ENCODE measurements around the gene HOMER2. TPM values are rescaled to one million over a fixed set of nuclear protein-coding genes. Genes with fewer than 3 reads are reported as not detected.

Gene HOMER2
- total RNA-seq, 1 experiment from 2014 or later, result 22.6 TPM

DNA sequence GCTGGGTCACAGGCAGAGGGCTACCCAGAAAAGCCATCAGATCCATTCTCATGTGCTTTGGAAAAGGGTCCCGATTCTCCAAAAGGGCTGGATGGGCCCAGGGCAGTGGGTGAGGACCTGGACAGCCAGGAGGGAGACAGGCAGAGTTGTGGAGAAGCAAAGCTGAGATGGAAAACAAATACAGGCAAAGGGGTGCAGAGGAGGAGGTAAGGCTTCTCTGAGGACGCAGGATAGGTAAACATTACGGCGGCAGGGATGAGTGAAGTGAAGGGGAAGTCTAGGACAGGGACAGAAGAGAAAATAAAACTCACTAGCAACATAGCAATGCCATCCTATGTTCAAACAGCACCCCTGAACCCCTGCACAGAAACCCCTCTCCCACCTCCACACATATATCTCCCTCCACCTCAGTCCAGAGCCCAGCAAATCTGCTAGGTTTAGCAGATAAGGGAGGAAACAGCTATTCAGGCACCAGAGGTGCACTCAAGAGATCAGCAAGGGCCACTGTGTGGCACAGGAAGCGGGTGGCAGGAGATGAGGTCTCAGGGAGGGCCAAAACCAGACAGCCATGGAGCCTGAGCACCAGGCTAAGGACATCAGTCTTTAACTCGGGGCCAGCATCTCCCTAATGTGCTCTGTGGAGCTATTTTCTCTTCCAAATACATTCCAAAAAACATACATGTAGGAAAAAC lies 51.3 kb downstream of the HOMER2 start:
- no peaks in the 10 kb centered on the region for H3K4me1 ChIP-seq (ENCODE audit: insufficient read depth, low read length)
- no peaks in the 10 kb centered on the region for H3K9me2 ChIP-seq (replicated peaks; ENCODE audit: low read length)
- ATAC-seq (no peak), DNase-seq (no peak)
- intact Hi-C loops (cut with micrococcal nuclease), result no loop called here
- H3K27me3 ChIP-seq (ENCODE audit: low read length), result no peaks in the 10 kb centered on the region
- no peaks in the 10 kb centered on the region for H4K20me1 ChIP-seq (ENCODE audit: low read length)
- H3K4me3 ChIP-seq (ENCODE audit: low read length), result no peak overlapping the region
- no peaks in the 10 kb centered on the region for H3F3A ChIP-seq (ENCODE audit: low read length, unreplicated experiment)
- H3K27ac ChIP-seq (ENCODE audit: low read length), result no peak overlapping the region
- no peaks in the 10 kb centered on the region for H3K9me3 ChIP-seq (ENCODE audit: low read length)
- TF ChIP-seq, protein P1, sequence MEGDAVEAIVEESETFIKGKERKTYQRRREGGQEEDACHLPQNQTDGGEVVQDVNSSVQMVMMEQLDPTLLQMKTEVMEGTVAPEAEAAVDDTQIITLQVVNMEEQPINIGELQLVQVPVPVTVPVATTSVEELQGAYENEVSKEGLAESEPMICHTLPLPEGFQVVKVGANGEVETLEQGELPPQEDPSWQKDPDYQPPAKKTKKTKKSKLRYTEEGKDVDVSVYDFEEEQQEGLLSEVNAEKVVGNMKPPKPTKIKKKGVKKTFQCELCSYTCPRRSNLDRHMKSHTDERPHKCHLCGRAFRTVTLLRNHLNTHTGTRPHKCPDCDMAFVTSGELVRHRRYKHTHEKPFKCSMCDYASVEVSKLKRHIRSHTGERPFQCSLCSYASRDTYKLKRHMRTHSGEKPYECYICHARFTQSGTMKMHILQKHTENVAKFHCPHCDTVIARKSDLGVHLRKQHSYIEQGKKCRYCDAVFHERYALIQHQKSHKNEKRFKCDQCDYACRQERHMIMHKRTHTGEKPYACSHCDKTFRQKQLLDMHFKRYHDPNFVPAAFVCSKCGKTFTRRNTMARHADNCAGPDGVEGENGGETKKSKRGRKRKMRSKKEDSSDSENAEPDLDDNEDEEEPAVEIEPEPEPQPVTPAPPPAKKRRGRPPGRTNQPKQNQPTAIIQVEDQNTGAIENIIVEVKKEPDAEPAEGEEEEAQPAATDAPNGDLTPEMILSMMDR (conservative IDR thresholded peaks at IDR 0.05; ENCODE audit: low read depth, low read length), result no peak
- TF ChIP-seq EZH2phosphoT487 (IDR thresholded peaks at IDR 0.05; ENCODE audit: borderline replicate concordance, low read length) (no peak), EZH2 (IDR thresholded peaks at IDR 0.05; ENCODE audit: low read length, unreplicated experiment) (no peak)
- H3K4me2 ChIP-seq (ENCODE audit: low read length), result no peak overlapping the region
- H3K79me2 ChIP-seq (ENCODE audit: low read length), result no peaks in the 10 kb centered on the region
- CTCF ChIA-PET, result no interaction called here
- H2AFZ ChIP-seq (ENCODE audit: low read length), result no peak overlapping the region
- no TSS peak for BruUV-seq (replicated peaks)
- POLR2A ChIA-PET (ENCODE audit: unreplicated experiment), result no interaction called here
- H3K36me3 ChIP-seq (ENCODE audit: low read depth, low read length), result no peaks in the 10 kb centered on the region
- H3K9ac ChIP-seq (ENCODE audit: low read length), result no peak overlapping the region

DNA sequence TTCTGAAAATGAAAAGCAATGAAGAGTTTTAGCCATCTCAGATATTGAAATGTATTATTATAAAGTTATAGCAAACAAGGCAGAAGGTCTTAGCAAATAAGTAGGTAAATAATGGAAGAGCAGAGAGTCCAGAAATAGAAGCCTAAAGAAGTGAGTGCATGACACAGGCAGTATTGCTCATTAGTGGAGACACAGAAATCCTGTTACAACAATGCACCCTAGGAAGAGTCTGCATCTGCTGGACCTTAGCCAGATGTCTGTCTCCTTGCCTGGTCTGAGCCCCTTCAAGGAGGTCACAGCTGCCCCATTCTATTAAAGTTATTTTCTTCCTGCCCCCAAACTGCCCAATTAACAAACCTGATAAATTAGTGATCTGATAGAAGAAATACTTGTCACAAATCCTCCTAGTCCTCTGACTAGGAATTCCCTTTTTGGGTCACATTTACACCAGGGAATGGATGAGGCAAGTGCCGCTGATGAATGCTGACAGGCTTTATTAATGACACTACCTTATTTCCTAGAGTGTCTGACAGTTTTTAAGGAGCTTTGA lies 51.9 kb downstream of the HOMER2 start:
- H3F3A ChIP-seq (ENCODE audit: low read length, unreplicated experiment), result no peaks in the 10 kb centered on the region
- H3K9ac ChIP-seq (ENCODE audit: low read length), result no peak overlapping the region
- H2AFZ ChIP-seq (ENCODE audit: low read length), result no peak overlapping the region
- no peaks in the 10 kb centered on the region for H3K9me2 ChIP-seq (replicated peaks; ENCODE audit: low read length)
- TF ChIP-seq EZH2phosphoT487 (IDR thresholded peaks at IDR 0.05; ENCODE audit: borderline replicate concordance, low read length) (no peak), EZH2 (IDR thresholded peaks at IDR 0.05; ENCODE audit: low read length, unreplicated experiment) (no peak)
- TF ChIP-seq, protein P1 (conservative IDR thresholded peaks at IDR 0.05; ENCODE audit: low read depth, low read length), result no peak
- no TSS peak for BruUV-seq (replicated peaks)
- ChIA-PET POLR2A (ENCODE audit: unreplicated experiment) (no interaction called here), CTCF (no interaction called here)
- no peaks in the 10 kb centered on the region for H3K27me3 ChIP-seq (ENCODE audit: low read length)
- ATAC-seq, result no peak
- H3K4me2 ChIP-seq (ENCODE audit: low read length), result no peak overlapping the region
- H3K79me2 ChIP-seq (ENCODE audit: low read length), result no peaks in the 10 kb centered on the region
- intact Hi-C loops (cut with micrococcal nuclease), result no loop called here
- no peak for DNase-seq
- no peaks in the 10 kb centered on the region for H3K36me3 ChIP-seq (ENCODE audit: low read depth, low read length)
- H3K27ac ChIP-seq (ENCODE audit: low read length), result no peak overlapping the region
- no peak overlapping the region for H3K4me3 ChIP-seq (ENCODE audit: low read length)
- H3K4me1 ChIP-seq (ENCODE audit: insufficient read depth, low read length), result no peaks in the 10 kb centered on the region
- H4K20me1 ChIP-seq (ENCODE audit: low read length), result no peaks in the 10 kb centered on the region
- no peaks in the 10 kb centered on the region for H3K9me3 ChIP-seq (ENCODE audit: low read length)

DNA sequence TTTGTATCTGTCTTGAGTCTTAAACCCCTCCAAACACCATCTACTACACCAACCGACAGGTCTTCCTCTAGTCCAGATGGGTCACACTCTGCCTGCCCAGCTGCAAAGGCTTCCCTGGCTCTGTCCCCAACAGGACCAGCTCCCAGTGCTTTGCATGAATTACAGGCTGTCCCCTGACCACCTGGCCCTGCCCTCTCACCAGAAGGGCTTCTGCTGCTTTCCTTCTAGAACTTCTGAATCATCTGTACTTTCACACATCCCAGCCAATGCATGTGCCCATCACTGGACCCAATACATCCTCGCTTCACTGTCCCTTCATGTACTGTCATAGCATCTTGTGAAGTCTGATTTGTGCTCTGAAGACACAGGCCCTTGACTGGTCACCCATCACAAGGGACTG lies 53.6 kb downstream of the HOMER2 start:
- ATAC-seq, result no peak
- H3K9ac ChIP-seq (ENCODE audit: low read length), result no peak overlapping the region
- no peaks in the 10 kb centered on the region for H3K79me2 ChIP-seq (ENCODE audit: low read length)
- H3K4me3 ChIP-seq (ENCODE audit: low read length), result no peak overlapping the region
- no peaks in the 10 kb centered on the region for H3K36me3 ChIP-seq (ENCODE audit: low read depth, low read length)
- no peaks in the 10 kb centered on the region for H3K9me2 ChIP-seq (replicated peaks; ENCODE audit: low read length)
- intact Hi-C loops (cut with micrococcal nuclease), result no loop called here
- ChIA-PET POLR2A (ENCODE audit: unreplicated experiment) (no interaction called here), CTCF (no interaction called here)
- TF ChIP-seq, protein P1 (conservative IDR thresholded peaks at IDR 0.05; ENCODE audit: low read depth, low read length), result no peak
- TF ChIP-seq EZH2 (IDR thresholded peaks at IDR 0.05; ENCODE audit: low read length, unreplicated experiment) (no peak), EZH2phosphoT487 (IDR thresholded peaks at IDR 0.05; ENCODE audit: borderline replicate concordance, low read length) (no peak)
- BruUV-seq (replicated peaks), result no TSS peak
- no peaks in the 10 kb centered on the region for H3K4me1 ChIP-seq (ENCODE audit: insufficient read depth, low read length)
- no peaks in the 10 kb centered on the region for H3K9me3 ChIP-seq (ENCODE audit: low read length)
- H3F3A ChIP-seq (ENCODE audit: low read length, unreplicated experiment), result no peaks in the 10 kb centered on the region
- no peak overlapping the region for H2AFZ ChIP-seq (ENCODE audit: low read length)
- no peaks in the 10 kb centered on the region for H4K20me1 ChIP-seq (ENCODE audit: low read length)
- no peak overlapping the region for H3K27ac ChIP-seq (ENCODE audit: low read length)
- DNase-seq, result no peak
- no peaks in the 10 kb centered on the region for H3K27me3 ChIP-seq (ENCODE audit: low read length)
- H3K4me2 ChIP-seq (ENCODE audit: low read length), result no peak overlapping the region

All from PC-3 (cell line).